Breast epithelium (tissue), 4 donors: ENCODE results near the gene BRAF. TPM values are rescaled to one million over a fixed set of nuclear protein-coding genes. Genes with fewer than 3 reads are reported as not detected.
"Not testable (repeated sequence)": the region's sequence is repeated elsewhere in the genome, so short reads cannot be mapped to it uniquely, and the experiment has no call there.

Experiments used
- DNase-seq, 2 donors: peaks; one replicate each; pipeline ENCODE4 v3.0.0-alpha.2; 2019; ENCODE audit warnings: low spot score in 2 of 2
- H3K27ac ChIP-seq, 2 donors: fragments of 200-600 bp; sonication (generic) in 1 of 2; one replicate each; pipeline ENCODE4 v1.5.1; 2016 to 2019; ENCODE audit warnings: mild to moderate bottlenecking in 1 of 2
- H3K27me3 ChIP-seq, 2 donors: fragments of 200-600 bp; sonication (generic) in 1 of 2; one replicate each; pipeline versions ENCODE4 v1.5.1 to v1.6.0; 2017 to 2019; ENCODE audit warnings: control low read depth in 1 of 2, mild to moderate bottlenecking in 1 of 2
- H3K36me3 ChIP-seq: fragments of 200-600 bp; one replicate; pipeline ENCODE4 v1.5.1; 2019
- H3K4me1 ChIP-seq, 2 donors: fragments of 200-600 bp; sonication (generic); one replicate each; pipeline ENCODE4 v1.5.1; 2016 to 2019; ENCODE audit warnings: control low read depth in 1 of 2
- H3K4me3 ChIP-seq, 3 donors: fragments of 200-600 bp; sonication (generic); 1 replicate in 2 of 3; 2 replicates in 1 of 3; pipeline ENCODE4 v1.5.1; 2016 to 2019; ENCODE audit warnings: mild to moderate bottlenecking in 3 of 3, moderate library complexity in 2 of 3
- H3K9me3 ChIP-seq, 2 donors: fragments of 200-600 bp; sonication (generic) in 1 of 2; one replicate each; pipeline ENCODE4 v1.5.1; 2016 to 2019; ENCODE audit warnings: control low read depth in 1 of 2
- POLR2A ChIP-seq: fragments of 450-650 bp; IDR thresholded peaks from one replicate; pipeline ENCODE4 v1.6.1; 2016; ENCODE audit warnings: antibody characterized with exemption, mild to moderate bottlenecking, moderate library complexity
- POLR2AphosphoS5 ChIP-seq, 3 donors: sonication (generic); formaldehyde crosslinking; IDR thresholded peaks; one replicate each; pipeline ENCODE4 v1.6.1; 2017; ENCODE audit warnings: antibody characterized with exemption in 3 of 3
- intact Hi-C: fragments of 100-400 bp; cut with DNase I; formaldehyde crosslinking; loops from one replicate; pipeline ENCODE4 v1.15.1; 2023; ENCODE audit warnings: low total_unique reads
- total RNA-seq, 3 donors: library from RNA; depleted of rRNA; stranded (reverse); fragments of >200 nt; gene quantifications; one replicate each; pipeline ENCODE4 v1.1.0, GENCODE V29; 2016
- TF ChIP-seq, protein P1 (sequence below), 3 donors: fragments of 450-650 bp; IDR thresholded peaks; one replicate each; pipeline ENCODE4 v1.5.1; 2016 to 2017; ENCODE audit warnings: antibody characterized with exemption in 3 of 3, mild to moderate bottlenecking in 3 of 3, moderate library complexity in 3 of 3

BRAF gene
- total RNA-seq, 3 donors from 2014 or later, result 42.1 to 106 (median 64.9) TPM

DNA sequence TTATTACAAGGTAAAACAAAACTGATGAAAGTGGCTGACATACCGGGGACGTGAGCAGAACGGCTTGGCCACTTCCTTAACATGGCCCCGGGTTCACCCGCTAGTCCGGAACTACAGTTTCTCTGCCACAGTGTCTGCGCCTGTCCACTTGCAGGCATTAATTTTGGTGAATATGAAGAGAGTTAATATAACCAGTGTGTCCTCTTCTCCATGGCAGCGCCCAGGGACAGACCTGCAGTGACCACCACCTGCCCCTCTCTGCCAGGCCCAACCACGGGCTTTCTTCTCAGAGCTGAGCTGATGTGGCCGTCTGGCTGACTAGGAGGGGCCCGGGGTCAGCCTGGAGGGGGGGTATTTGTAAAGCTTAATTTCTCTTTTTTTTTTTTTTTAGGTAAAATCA, 229.3 kb downstream of the BRAF start:
- no peaks in the 10 kb centered on the region for H3K27me3 ChIP-seq
- DNase-seq, result peak in 1 of 2 donors; percentile 12
- H3K9me3 ChIP-seq, result no peaks in the 10 kb centered on the region
- H3K4me1 ChIP-seq, result peaks cover 0 to 8% of the 10 kb centered on the region in 2 donors
- H3K27ac ChIP-seq, result no peak overlapping the region
- intact Hi-C loops, result no loop called here
- H3K36me3 ChIP-seq, result no peaks in the 10 kb centered on the region
- no peak overlapping the region for H3K4me3 ChIP-seq
- TF ChIP-seq, protein P1, sequence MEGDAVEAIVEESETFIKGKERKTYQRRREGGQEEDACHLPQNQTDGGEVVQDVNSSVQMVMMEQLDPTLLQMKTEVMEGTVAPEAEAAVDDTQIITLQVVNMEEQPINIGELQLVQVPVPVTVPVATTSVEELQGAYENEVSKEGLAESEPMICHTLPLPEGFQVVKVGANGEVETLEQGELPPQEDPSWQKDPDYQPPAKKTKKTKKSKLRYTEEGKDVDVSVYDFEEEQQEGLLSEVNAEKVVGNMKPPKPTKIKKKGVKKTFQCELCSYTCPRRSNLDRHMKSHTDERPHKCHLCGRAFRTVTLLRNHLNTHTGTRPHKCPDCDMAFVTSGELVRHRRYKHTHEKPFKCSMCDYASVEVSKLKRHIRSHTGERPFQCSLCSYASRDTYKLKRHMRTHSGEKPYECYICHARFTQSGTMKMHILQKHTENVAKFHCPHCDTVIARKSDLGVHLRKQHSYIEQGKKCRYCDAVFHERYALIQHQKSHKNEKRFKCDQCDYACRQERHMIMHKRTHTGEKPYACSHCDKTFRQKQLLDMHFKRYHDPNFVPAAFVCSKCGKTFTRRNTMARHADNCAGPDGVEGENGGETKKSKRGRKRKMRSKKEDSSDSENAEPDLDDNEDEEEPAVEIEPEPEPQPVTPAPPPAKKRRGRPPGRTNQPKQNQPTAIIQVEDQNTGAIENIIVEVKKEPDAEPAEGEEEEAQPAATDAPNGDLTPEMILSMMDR (IDR thresholded peaks at IDR 0.05), result no peak
- TF ChIP-seq POLR2AphosphoS5 (IDR thresholded peaks at IDR 0.05), result no peak
- no peak for TF ChIP-seq POLR2A

DNA sequence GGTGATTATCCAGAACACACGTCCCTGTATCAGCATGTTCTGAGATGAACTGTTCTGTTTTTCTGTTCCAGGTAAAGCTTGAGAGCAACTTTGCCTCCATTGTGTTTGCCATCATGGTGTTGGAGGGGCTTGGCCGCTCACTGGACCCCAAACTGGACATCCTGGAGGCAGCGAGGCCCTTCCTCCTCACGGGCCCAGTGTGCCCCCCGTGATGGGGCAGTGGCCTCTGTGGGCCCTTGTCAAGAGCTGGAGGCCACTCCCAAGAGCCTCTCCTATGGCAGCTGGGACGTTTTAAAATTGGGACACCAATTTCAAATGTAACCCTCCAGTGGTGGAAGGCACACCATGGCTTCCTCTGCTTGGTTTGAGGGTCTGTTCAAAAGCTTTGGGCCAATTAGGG, 230.1 kb downstream of the BRAF start:
- H3K4me1 ChIP-seq, result peaks cover 0 to 8% of the 10 kb centered on the region in 2 donors
- H3K27ac ChIP-seq, result no peak overlapping the region
- no peak overlapping the region for H3K4me3 ChIP-seq
- H3K9me3 ChIP-seq, result no peaks in the 10 kb centered on the region
- TF ChIP-seq POLR2AphosphoS5 (IDR thresholded peaks at IDR 0.05) (no peak), POLR2A (no peak)
- TF ChIP-seq, protein P1 (IDR thresholded peaks at IDR 0.05), result no peak
- peak in 1 of 2 donors; percentile 9 for DNase-seq
- intact Hi-C loops, result no loop called here
- no peaks in the 10 kb centered on the region for H3K36me3 ChIP-seq
- no peaks in the 10 kb centered on the region for H3K27me3 ChIP-seq

DNA sequence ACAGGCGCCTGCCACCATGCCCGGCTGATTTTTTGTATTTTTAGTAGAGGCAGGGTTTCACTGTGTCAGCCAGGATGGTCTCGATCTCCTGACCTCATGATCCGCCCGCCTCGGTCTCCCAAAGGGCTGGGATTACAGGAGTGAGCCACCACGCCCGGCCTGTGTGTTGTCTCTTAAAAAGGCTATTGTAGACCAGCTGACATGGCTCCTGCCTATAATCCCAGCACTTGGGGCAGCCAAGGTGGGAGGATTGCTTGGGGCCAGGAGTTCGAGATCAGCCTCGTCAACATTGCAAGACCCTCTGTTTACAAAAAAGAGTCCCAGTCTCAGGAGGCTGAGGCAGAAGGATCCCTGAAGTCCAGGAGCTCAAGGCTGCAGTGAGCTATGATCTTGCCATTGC, 230.9 kb downstream of the BRAF start:
- intact Hi-C loops, H3K27me3 ChIP-seq, H3K4me1 ChIP-seq, H3K9me3 ChIP-seq, H3K36me3 ChIP-seq, H3K4me3 ChIP-seq, H3K27ac ChIP-seq: not testable (repeated sequence)
- DNase-seq, result peak in 1 of 2 donors; percentile 13

GRCh38 chr7:140691376-140692045, 233.2 kb downstream of the BRAF start:
- intact Hi-C loops, result no loop called here
- H3K9me3 ChIP-seq, result no peaks in the 10 kb centered on the region
- peak in 1 of 2 donors; percentile 13 for DNase-seq
- H3K36me3 ChIP-seq, result peaks cover 4% of the 10 kb centered on the region
- no peak overlapping the region for H3K4me3 ChIP-seq
- no peaks in the 10 kb centered on the region for H3K4me1 ChIP-seq
- no peak for TF ChIP-seq POLR2AphosphoS5 (IDR thresholded peaks at IDR 0.05)
- TF ChIP-seq, protein P1 (IDR thresholded peaks at IDR 0.05), result no peak
- no peaks in the 10 kb centered on the region for H3K27me3 ChIP-seq
- no peak overlapping the region for H3K27ac ChIP-seq

DNA sequence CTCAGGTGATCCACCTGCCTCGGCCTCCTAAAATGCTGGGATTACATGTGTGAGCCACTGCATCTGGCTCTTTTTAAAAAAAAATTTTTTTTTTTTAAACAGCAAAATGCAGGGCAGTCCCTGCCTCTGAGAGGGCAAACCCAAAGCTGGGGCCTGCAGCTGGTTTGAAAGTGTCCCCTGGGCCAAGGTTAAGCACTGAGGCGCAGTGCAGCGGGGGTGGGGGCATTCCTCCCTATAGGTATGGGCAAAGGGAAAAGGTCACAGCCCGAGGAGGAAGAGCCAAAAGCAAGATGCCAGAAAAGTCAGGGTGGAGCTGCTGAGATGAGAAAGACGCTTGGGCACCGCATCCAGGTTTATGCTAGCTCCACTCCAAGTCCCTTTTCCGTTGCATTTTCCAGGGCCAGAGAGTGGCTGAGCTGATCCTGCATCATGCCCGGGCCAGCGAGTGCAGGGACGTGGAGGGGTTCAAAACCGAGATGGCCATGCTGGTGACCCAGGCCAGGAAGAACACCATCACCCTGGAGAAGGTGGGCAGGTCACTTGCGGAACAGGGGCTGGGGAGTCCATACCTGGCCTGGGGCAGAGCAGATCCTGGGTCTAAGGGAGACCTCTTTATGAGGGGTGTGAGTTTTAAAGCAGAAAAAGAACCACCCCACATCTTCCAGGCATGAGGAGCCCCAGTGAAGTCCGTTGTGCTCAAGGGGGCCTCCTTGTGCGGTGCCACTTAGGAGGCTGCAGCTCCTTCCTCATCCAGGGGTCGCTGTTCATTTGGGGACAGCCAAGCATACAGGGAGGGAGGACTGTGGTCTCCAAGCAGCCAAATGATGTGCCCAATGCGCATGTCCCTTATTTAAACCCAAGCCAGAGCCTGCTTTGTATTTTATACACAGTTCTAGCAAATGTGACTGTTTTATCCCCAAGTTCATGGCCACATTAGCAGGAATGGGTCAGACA, 235.3 kb downstream of the BRAF start:
- intact Hi-C loops, result loop anchor here (10.0 kb wide), 1 partner anchor 1725 kb away; no protein-coding TSS in a partner anchor
- TF ChIP-seq, protein P1 (IDR thresholded peaks at IDR 0.05), result no peak
- TF ChIP-seq POLR2AphosphoS5 (IDR thresholded peaks at IDR 0.05), result no peak
- no peak for TF ChIP-seq POLR2A
- no peaks in the 10 kb centered on the region for H3K27me3 ChIP-seq
- DNase-seq, result peak in 1 of 2 donors; percentile 8
- H3K27ac ChIP-seq, result no peak overlapping the region
- H3K4me3 ChIP-seq, result no peak overlapping the region
- H3K36me3 ChIP-seq, result peaks cover 4% of the 10 kb centered on the region
- H3K4me1 ChIP-seq, result no peaks in the 10 kb centered on the region
- H3K9me3 ChIP-seq, result no peaks in the 10 kb centered on the region
